Bronchial epithelial cell (primary cell): ENCODE data around the gene RHOT2. TPM values are rescaled to one million over a fixed set of nuclear protein-coding genes. Genes with fewer than 3 reads are reported as not detected.

Source experiments
- DNase-seq: peaks from one replicate; pipeline ENCODE4 v3.0.0-alpha.2; 2010; ENCODE audit warnings: low read depth
- FAIRE-seq: peaks from 2 replicates; lab custom pipeline; 2011; peaks lifted over from hg19 to GRCh38; lab: Jason Lieb, UNC
- H3K27me3 ChIP-seq: 2 replicates; pipeline ENCODE4 v1.5.1; 2011; ENCODE audit warnings: low read length; ENCODE audit not compliant: control insufficient read depth, insufficient read depth
- H3K36me3 ChIP-seq: 2 replicates; pipeline ENCODE4 v1.5.1; 2011; ENCODE audit warnings: low read length; ENCODE audit not compliant: control insufficient read depth, insufficient read depth
- H3K4me3 ChIP-seq: 2 replicates; pipeline ENCODE4 v1.5.1; 2011; ENCODE audit warnings: mild to moderate bottlenecking, low read depth, low read length, control low read depth
- CTCF ChIP-seq: IDR thresholded peaks from 2 replicates; pipeline ENCODE4 v1.5.1; 2011; ENCODE audit warnings: mild to moderate bottlenecking, moderate library complexity, low read length, control low read depth, inconsistent platforms; ENCODE audit not compliant: insufficient read depth, severe bottlenecking
- total RNA-seq: library from RNA; depleted of rRNA; stranded (reverse); fragments of >200 nt; gene quantifications from 2 replicates; pipeline ENCODE4 v1.2.1, GENCODE V29; 2014

Gene RHOT2
- total RNA-seq, 1 donor from 2014 or later: 44.5 TPM

- DNase-seq (no peak), FAIRE-seq (no peak)
- Histone ChIP-seq H3K27me3 (no peaks in the 10 kb centered on the region), H3K36me3 (peaks cover 24% of the 10 kb centered on the region), H3K4me3 (peak overlapping the region; percentile 42)
- TF ChIP-seq CTCF: no peak
Observed at GRCh38 chr16:677316-678190, 9.6 kb downstream of the RHOT2 start.

GRCh38 chr16:678209-678857 lies 10.4 kb downstream of the RHOT2 start:
- H3K27me3 ChIP-seq: no peaks in the 10 kb centered on the region
- no peak for DNase-seq
- H3K36me3 ChIP-seq: peaks cover 28% of the 10 kb centered on the region
- no peak for TF ChIP-seq CTCF
- H3K4me3 ChIP-seq: peak overlapping the region; percentile 42
- no peak for FAIRE-seq

DNA sequence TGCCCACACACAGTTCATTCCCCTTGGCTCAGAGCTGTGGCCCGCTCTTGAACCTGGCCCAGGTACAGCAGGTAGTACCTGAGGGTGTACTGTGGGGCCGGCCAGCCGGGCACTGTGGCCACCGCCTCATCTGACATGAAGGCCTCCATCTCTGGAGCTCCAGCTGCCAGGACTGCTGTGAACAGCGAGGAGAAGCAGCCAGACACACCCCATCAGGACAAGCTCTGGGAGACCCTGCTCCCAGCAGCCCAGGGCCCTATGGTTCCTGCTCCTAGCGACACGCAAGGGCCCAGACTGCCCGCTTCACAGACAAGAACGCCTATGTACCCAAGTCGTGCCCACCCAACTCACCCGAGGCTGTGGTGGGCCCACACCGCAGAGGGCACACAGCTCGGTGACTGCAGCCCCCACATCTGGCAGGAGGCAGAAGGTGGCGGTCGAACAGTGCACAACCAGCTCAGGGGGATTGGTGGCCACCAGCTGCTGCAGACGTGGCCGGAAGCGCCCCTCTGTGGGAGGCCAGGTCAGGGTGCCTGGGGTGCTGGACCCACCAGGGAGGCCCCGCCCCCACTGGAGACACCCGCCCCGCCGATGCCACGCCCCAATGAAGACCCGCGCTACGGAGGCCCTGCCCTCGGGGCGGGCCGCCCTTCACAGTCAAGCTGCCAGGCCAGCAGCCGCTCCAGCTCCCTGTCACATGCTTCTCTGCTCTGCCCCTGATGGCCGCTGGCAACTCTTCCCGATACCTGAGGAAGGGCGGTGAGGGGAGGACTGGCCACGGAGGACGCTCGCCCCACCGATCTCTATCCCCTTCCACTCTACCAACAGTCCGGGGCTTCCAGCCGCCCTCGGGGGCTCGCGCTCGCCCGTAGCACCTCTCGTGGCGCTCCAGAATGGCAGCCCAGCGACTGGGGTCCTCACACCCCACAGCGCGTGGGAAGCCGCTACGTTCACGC lies 11.2 kb downstream of the RHOT2 start:
- Histone ChIP-seq H3K4me3 (peak overlapping the region; percentile 42), H3K36me3 (peaks cover 25% of the 10 kb centered on the region), H3K27me3 (no peaks in the 10 kb centered on the region)
- no peak for FAIRE-seq
- TF ChIP-seq CTCF: no peak
- no peak for DNase-seq

GRCh38 chr16:679814-680624 lies 12.1 kb downstream of the RHOT2 start, which contains the start of gene STUB1:
Gene STUB1 (plus strand): TSS chr16:680410. CDS start chr16:680526, 116 bp downstream.
- Histone ChIP-seq H3K27me3 (no peaks in the 10 kb centered on the region), H3K4me3 (peak within 1 kb of the TSS; percentile 72)
- no peak for FAIRE-seq

More at GRCh38 chr16:679814-680624, 12.1 kb downstream of the RHOT2 start, which contains the start of gene STUB1:
- no peak for TF ChIP-seq CTCF
- H3K36me3 ChIP-seq: peaks cover 22% of the 10 kb centered on the region
- peak; percentile 61 for DNase-seq
